ENCODE measurements around the gene XIRP1.

DNA sequence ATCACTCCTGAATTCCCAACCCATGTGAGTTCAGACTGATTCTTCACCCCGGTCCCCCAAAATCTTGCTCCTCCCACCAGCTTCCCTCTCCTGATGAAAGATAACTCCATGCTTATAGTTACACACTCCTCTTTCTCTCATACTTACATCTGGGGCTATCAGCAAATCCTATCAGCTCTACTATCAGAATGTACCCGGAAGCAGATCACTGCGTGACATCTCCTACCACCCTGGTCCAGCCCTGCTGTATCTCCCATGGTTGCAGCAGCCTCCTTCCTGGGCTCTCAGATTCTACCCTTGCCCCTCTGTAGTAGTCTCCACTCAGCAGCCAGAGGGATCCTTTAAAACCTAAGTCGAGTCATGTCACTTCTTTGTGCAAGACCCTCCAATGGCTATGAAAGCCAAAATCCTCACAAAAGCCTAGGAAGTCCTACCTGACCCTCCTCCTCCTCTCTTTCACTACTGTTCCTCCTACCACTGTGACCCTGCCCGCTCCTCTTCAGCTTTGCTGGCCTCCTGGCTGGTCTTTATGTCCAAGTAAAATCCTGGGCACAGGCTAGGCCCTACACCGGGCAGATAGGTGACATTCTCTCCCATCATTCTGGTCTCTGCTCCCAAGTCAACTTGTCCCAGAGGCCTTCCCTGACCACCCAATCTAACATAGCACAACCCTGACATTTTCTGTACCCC is 16.2 kb downstream of the XIRP1 start:
- TF ChIP-seq, protein P1, sequence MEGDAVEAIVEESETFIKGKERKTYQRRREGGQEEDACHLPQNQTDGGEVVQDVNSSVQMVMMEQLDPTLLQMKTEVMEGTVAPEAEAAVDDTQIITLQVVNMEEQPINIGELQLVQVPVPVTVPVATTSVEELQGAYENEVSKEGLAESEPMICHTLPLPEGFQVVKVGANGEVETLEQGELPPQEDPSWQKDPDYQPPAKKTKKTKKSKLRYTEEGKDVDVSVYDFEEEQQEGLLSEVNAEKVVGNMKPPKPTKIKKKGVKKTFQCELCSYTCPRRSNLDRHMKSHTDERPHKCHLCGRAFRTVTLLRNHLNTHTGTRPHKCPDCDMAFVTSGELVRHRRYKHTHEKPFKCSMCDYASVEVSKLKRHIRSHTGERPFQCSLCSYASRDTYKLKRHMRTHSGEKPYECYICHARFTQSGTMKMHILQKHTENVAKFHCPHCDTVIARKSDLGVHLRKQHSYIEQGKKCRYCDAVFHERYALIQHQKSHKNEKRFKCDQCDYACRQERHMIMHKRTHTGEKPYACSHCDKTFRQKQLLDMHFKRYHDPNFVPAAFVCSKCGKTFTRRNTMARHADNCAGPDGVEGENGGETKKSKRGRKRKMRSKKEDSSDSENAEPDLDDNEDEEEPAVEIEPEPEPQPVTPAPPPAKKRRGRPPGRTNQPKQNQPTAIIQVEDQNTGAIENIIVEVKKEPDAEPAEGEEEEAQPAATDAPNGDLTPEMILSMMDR (IDR thresholded peaks at IDR 0.05) = no peak
- TF ChIP-seq POLR2A (IDR thresholded peaks at IDR 0.05) = no peak
